GM18511 (cell line): ENCODE data around the gene CENPN.

ENCODE experiments used
- ATAC-seq: cut with Tn5 transposase; IDR thresholded peaks from one replicate; pipeline ENCODE4 v1.9.1; 2021; ENCODE audit warnings: mild to moderate bottlenecking, moderate library complexity; ENCODE audit not compliant: unreplicated experiment

Gene CENPN

GRCh38 chr16:81077076-81077940, 70.3 kb downstream of the CENPN start, which contains the start of gene C16orf46:
Gene C16orf46, minus strand, starts transcription at chr16:81077238. Its CDS starts 13,283 bp downstream, at chr16:81063955.
- peak; percentile 95 for ATAC-seq

GRCh38 chr16:81080233-81080632, 73.2 kb downstream of the CENPN start:
- no peak for ATAC-seq

GRCh38 chr16:81081014-81081413, 74.0 kb downstream of the CENPN start:
- no peak for ATAC-seq
